ENCODE data around the gene LIF. TPM values are rescaled to one million over a fixed set of nuclear protein-coding genes. Genes with fewer than 3 reads are reported as not detected.

The LIF gene
- 100 to 1,000 TPM; 176 to 189 TPM for total RNA-seq

- intact Hi-C loops (cut with micrococcal nuclease): loop anchor here (1.0 to 2.0 kb wide), 4 partner anchors 20 to 137 kb away; partner anchors contain the start of gene OSM
- H3K4me1 Mint-ChIP-seq (ENCODE audit: low read depth): peaks cover 73% of the 10 kb centered on the region
- POLR2A ChIA-PET: interaction anchor here (0.9 to 1.1 kb wide), 4 partner anchors 56 to 126 kb away, joined by 3 to 6 read pairs (median 4); no protein-coding TSS in a partner anchor
- no peaks in the 10 kb centered on the region for H3K9me3 Mint-ChIP-seq
- CTCF ChIA-PET: interaction anchor here (0.6 to 1.6 kb wide), 7 partner anchors 17 to 212 kb away, joined by 3 to 10 read pairs (median 4); no protein-coding TSS in a partner anchor
- peak within 1 kb of the TSS; percentile 94 for H3K27ac Mint-ChIP-seq
- H3K36me3 Mint-ChIP-seq: peaks cover 39% of the 10 kb centered on the region
- no peaks in the 10 kb centered on the region for H3K27me3 Mint-ChIP-seq
- peak; percentile 69 for DNase-seq
- peak within 1 kb of the TSS; percentile 90 for H3K4me3 Mint-ChIP-seq
These were observed at the start of gene LIF for GRCh38 chr22:30245985-30246813. Gene LIF, minus strand, starts transcription at chr22:30246759. Its CDS starts 64 bp downstream, at chr22:30246695.

- peaks cover 16% of the 10 kb centered on the region for H3K36me3 Mint-ChIP-seq
- DNase-seq: no peak
- peak overlapping the region; percentile 61 for H3K27ac Mint-ChIP-seq
- CTCF ChIA-PET: interaction anchor here (1.2 to 2.5 kb wide), 3 partner anchors 8 to 96 kb away, joined by 3 to 14 read pairs (median 5); partner anchors contain the start of gene RNF215
- H3K4me3 Mint-ChIP-seq: no peak overlapping the region
- H3K9me3 Mint-ChIP-seq: no peaks in the 10 kb centered on the region
- H3K27me3 Mint-ChIP-seq: no peaks in the 10 kb centered on the region
- H3K4me1 Mint-ChIP-seq (ENCODE audit: low read depth): peaks cover 49% of the 10 kb centered on the region
- POLR2A ChIA-PET: interaction anchor here (0.5 kb wide), 1 partner anchor 449 kb away, joined by 3 read pairs; no protein-coding TSS in a partner anchor
- intact Hi-C loops (cut with micrococcal nuclease): no loop called here
These were observed 49.8 kb upstream of the LIF start for GRCh38 chr22:30296324-30296723.

DNA sequence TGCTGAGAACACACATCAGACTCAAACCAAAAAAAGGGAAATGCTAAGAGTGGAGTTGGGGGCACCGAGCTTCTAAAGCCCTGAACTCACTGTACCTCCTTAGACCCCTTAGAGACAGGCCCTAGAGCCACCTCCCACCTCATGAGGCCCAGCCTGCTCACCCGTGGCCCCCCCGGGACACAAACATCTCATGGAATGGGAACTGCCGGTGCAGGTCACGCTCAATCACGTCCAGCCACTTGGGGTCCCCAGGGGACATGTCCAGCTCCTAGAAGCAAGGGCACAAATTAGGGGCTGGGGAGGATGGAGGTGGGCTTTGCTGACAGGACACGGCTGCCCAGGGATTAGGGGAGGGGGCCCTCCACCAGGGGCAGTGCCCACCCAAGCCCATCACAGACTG, 49.0 kb upstream of the LIF start:
- Mint-ChIP-seq H3K36me3 (peaks cover 10% of the 10 kb centered on the region), H3K4me3 (no peak overlapping the region), H3K27me3 (no peaks in the 10 kb centered on the region), H3K27ac (no peak overlapping the region), H3K4me1 (ENCODE audit: low read depth) (peaks cover 42% of the 10 kb centered on the region), H3K9me3 (no peaks in the 10 kb centered on the region)
- POLR2A ChIA-PET: interaction anchor here (0.5 kb wide), 1 partner anchor 450 kb away, joined by 3 read pairs; no protein-coding TSS in a partner anchor
- DNase-seq: no peak
- CTCF ChIA-PET: interaction anchor here (1.2 to 2.5 kb wide), 3 partner anchors 8 to 96 kb away, joined by 3 to 14 read pairs (median 5); partner anchors contain the start of gene RNF215
- intact Hi-C loops (cut with micrococcal nuclease): no loop called here

DNA sequence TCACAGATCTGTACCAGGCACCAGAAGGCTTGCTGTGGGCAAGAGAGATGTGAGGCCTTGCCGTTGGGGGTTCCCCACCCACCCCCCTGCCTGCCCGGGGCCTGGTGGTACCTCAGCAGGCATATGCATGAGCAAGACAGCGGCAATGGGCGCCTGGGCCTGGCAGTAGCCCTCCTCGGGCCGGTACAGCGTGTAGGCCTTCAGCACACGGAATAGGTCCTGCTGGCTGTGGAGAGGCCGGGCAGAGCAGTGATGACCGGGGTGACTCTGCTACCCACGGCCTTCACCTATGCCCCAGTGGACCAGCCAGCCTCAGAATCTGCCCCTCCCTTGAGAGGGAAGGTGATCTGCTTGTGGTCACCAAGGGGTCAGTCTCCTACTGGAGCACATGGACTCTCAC, 48.3 kb upstream of the LIF start:
- H3K4me1 Mint-ChIP-seq (ENCODE audit: low read depth): peaks cover 44% of the 10 kb centered on the region
- peaks cover 10% of the 10 kb centered on the region for H3K36me3 Mint-ChIP-seq
- H3K27ac Mint-ChIP-seq: no peak overlapping the region
- no peak overlapping the region for H3K4me3 Mint-ChIP-seq
- intact Hi-C loops (cut with micrococcal nuclease): no loop called here
- POLR2A ChIA-PET: interaction anchor here (1.6 kb wide), 1 partner anchor 10 kb away, joined by 4 read pairs; no protein-coding TSS in a partner anchor
- no peaks in the 10 kb centered on the region for H3K9me3 Mint-ChIP-seq
- DNase-seq: no peak
- CTCF ChIA-PET: interaction anchor here (2.1 kb wide), 1 partner anchor 92 kb away, joined by 5 read pairs; the partner anchor contains the start of gene RNF215
- no peaks in the 10 kb centered on the region for H3K27me3 Mint-ChIP-seq

GRCh38 chr22:30294066-30294465, 47.5 kb upstream of the LIF start:
- POLR2A ChIA-PET: interaction anchor here (1.6 kb wide), 1 partner anchor 11 kb away, joined by 4 read pairs; no protein-coding TSS in a partner anchor
- Mint-ChIP-seq H3K27ac (no peak overlapping the region), H3K4me1 (ENCODE audit: low read depth) (peaks cover 42% of the 10 kb centered on the region), H3K27me3 (no peaks in the 10 kb centered on the region), H3K4me3 (no peak overlapping the region), H3K9me3 (no peaks in the 10 kb centered on the region), H3K36me3 (peaks cover 7% of the 10 kb centered on the region)
- DNase-seq: no peak
- intact Hi-C loops (cut with micrococcal nuclease): no loop called here
- CTCF ChIA-PET: no interaction called here

DNA sequence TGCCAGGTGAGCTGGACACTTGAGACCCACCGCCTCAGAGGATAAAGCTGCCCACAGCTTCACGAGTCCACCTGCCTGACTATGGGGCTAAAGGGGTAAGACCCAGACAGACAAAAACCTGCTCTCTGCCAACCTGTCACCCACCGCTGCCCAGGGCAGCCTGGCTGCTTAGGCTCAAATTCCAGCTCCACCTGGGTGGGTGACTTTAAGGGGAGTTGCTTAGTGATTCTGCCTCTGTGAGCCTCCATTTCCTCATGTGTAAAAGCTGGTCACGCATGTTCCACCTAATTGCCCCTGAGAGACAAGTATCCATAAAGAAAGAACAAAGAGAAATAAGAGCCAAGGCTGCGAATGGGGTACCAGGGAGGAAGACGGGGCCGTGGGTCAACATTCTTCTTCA, 46.5 kb upstream of the LIF start:
- H3K9me3 Mint-ChIP-seq: no peaks in the 10 kb centered on the region
- intact Hi-C loops (cut with micrococcal nuclease): no loop called here
- H3K36me3 Mint-ChIP-seq: peaks cover 7% of the 10 kb centered on the region
- H3K27me3 Mint-ChIP-seq: no peaks in the 10 kb centered on the region
- POLR2A ChIA-PET: interaction anchor here (1.2 kb wide), 1 partner anchor 92 kb away, joined by 3 read pairs; no protein-coding TSS in a partner anchor
- DNase-seq: no peak
- H3K27ac Mint-ChIP-seq: no peak overlapping the region
- H3K4me3 Mint-ChIP-seq: no peak overlapping the region
- CTCF ChIA-PET: interaction anchor here (6.8 kb wide), 1 partner anchor 95 kb away, joined by 414 read pairs; the partner anchor contains the start of gene RNF215
- H3K4me1 Mint-ChIP-seq (ENCODE audit: low read depth): peaks cover 38% of the 10 kb centered on the region

DNA sequence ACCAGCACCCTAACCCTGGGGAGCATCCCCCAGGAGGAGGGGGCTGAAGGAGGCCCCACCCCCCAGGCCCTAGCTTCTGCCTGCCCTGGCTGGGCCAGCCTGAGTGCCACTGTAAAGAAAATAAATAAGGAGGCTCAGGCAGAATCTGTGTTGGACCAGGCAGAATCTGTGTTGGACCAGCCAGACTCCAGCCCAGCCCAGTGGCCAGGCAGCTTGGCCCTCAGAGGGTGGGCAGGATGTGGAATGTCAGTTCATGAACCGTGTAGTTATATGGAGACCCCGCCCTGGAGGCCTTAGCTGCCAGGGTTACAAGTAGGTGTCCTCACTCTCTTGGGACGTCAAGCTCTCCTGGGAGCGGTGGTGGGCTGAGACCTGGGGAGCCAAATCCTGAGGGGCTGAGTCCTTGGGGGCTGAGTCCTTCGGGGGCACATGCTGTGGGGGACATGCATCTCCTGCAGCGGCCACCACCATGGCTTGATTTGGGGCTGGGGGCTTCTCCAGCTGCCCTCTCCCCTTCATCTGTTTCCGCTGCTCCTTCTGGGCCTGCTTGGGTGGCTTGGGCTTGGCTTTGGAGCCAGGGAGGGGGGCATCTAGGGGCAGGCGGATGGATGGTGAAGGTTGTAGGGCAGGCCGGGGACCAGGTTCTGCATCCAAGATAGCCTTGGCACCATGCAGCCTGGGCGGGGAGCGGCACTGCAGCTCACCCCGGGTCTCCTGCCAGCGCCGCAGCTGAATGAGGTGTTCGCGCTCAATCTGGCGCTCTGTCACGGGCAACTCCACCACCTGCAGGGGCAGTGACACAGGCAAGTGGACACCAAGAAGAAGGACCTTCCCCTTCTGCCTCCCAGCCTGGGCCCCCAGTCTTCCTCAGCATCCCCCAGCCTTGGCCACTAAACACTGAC, 45.8 kb upstream of the LIF start:
- Mint-ChIP-seq H3K4me3 (no peak overlapping the region), H3K9me3 (no peaks in the 10 kb centered on the region), H3K36me3 (peaks cover 7% of the 10 kb centered on the region), H3K4me1 (ENCODE audit: low read depth) (peaks cover 36% of the 10 kb centered on the region), H3K27ac (no peak overlapping the region), H3K27me3 (no peaks in the 10 kb centered on the region)
- DNase-seq: no peak
- intact Hi-C loops (cut with micrococcal nuclease): no loop called here
- ChIA-PET CTCF (interaction anchor here (1.2 to 6.8 kb wide), 3 partner anchors 8 to 96 kb away, joined by 3 to 414 read pairs (median 8); partner anchors contain the start of gene RNF215), POLR2A (interaction anchor here (1.2 to 2.8 kb wide), 2 partner anchors 10 to 92 kb away, joined by 3 to 11 read pairs; no protein-coding TSS in a partner anchor)

DNA sequence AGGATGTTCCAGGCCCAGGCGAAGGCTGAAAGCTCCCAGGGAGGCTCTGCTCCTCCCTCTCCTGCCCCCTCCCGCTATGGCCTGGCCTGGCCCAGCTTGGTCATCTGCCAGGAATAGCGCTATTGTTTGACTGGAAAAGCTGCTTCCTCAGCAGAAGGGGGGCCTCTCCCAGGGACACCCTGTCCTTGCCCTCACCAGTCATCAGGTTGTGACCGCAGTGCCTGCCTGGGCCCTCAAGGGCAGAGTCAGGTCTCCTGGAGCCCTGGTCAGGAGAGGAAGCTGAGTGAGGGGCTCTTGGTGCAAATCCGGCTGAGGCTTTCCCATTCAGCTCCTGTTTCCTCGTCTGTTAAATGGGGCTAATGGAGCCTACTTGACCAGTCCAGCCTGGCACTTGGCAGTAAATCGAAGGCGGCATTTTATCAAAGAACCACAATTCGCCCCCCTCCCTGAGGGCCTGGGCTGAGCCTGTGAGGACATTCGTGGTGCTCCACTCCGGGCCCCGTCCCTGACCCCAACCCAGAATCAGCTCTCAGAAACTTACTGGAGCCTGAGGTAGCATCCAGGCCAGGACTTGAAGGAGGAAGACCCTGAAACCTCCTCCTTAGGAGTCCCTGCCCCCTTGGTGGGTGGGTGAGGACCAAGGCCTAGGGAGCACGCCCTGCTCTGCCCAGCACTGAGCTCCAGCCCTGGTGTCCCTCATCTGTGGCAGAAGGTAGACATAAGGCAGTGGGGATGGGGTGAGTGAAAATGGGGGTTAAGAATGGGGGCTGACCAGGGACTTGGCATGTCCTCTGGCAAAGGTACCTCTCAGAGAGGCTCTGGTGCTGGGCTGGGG, 44.7 kb upstream of the LIF start:
- Mint-ChIP-seq H3K4me1 (ENCODE audit: low read depth) (peaks cover 31% of the 10 kb centered on the region), H3K27ac (peak overlapping the region; percentile 8), H3K9me3 (no peaks in the 10 kb centered on the region), H3K36me3 (peaks cover 9% of the 10 kb centered on the region), H3K4me3 (no peak overlapping the region), H3K27me3 (no peaks in the 10 kb centered on the region)
- intact Hi-C loops (cut with micrococcal nuclease): no loop called here
- CTCF ChIA-PET: interaction anchor here (1.2 to 9.4 kb wide), 7 partner anchors 9 to 183 kb away, joined by 3 to 414 read pairs (median 77); partner anchors contain the start of genes OSM, RNF215 and TBC1D10A
- no peak for DNase-seq
- POLR2A ChIA-PET: interaction anchor here (0.9 to 2.8 kb wide), 5 partner anchors 11 to 96 kb away, joined by 3 to 11 read pairs (median 3); partner anchors contain the start of genes RNF215 and TBC1D10A

- H3K4me3 Mint-ChIP-seq: peak overlapping the region; percentile 76
- ChIA-PET CTCF (interaction anchor here (1.2 to 9.4 kb wide), 11 partner anchors 9 to 186 kb away, joined by 4 to 414 read pairs (median 45); partner anchors contain the start of genes MTFP1, OSM, RNF215 and TBC1D10A), POLR2A (interaction anchor here (0.7 to 3.3 kb wide), 8 partner anchors 12 to 97 kb away, joined by 3 to 31 read pairs (median 4); partner anchors contain the start of genes CCDC157, RNF215, SF3A1 and TBC1D10A)
- peaks cover 9% of the 10 kb centered on the region for H3K36me3 Mint-ChIP-seq
- DNase-seq: no peak
- intact Hi-C loops (cut with micrococcal nuclease): no loop called here
- H3K27me3 Mint-ChIP-seq: no peaks in the 10 kb centered on the region
- peaks cover 24% of the 10 kb centered on the region for H3K4me1 Mint-ChIP-seq (ENCODE audit: low read depth)
- no peaks in the 10 kb centered on the region for H3K9me3 Mint-ChIP-seq
- peak overlapping the region; percentile 69 for H3K27ac Mint-ChIP-seq
These were observed 43.9 kb upstream of the LIF start for GRCh38 chr22:30290342-30291057.

GRCh38 chr22:30289980-30290313, 43.4 kb upstream of the LIF start:
- H3K4me1 Mint-ChIP-seq (ENCODE audit: low read depth): peaks cover 22% of the 10 kb centered on the region
- CTCF ChIA-PET: interaction anchor here (2.7 to 9.4 kb wide), 12 partner anchors 10 to 185 kb away, joined by 8 to 414 read pairs (median 43); partner anchors contain the start of genes MTFP1, OSM, RNF215 and TBC1D10A
- H3K27me3 Mint-ChIP-seq: no peaks in the 10 kb centered on the region
- intact Hi-C loops (cut with micrococcal nuclease): loop anchor here (1.0 to 2.0 kb wide), 4 partner anchors 15 to 195 kb away; partner anchors contain the start of genes CCDC157 and SF3A1
- H3K4me3 Mint-ChIP-seq: peak overlapping the region; percentile 76
- peaks cover 9% of the 10 kb centered on the region for H3K36me3 Mint-ChIP-seq
- H3K9me3 Mint-ChIP-seq: no peaks in the 10 kb centered on the region
- POLR2A ChIA-PET: interaction anchor here (0.7 to 3.3 kb wide), 6 partner anchors 12 to 97 kb away, joined by 3 to 31 read pairs (median 10); partner anchors contain the start of genes CCDC157, RNF215, SF3A1 and TBC1D10A
- peak overlapping the region; percentile 69 for H3K27ac Mint-ChIP-seq
- DNase-seq: no peak
